SU-DHL-6 (cell line): ENCODE measurements around the gene CCNY.

Source experiments
- CTCF ChIP-seq: fragments of 200-600 bp; sonication (generic); IDR thresholded peaks from one replicate; pipeline ENCODE4 v1.5.1; 2017; ENCODE audit warnings: antibody characterized with exemption, mild to moderate bottlenecking, low read length, moderate library complexity; ENCODE audit not compliant: insufficient read depth, poor library complexity, severe bottlenecking
- EZH2phosphoT487 ChIP-seq: fragments of 200-600 bp; sonication (generic), shearing (Covaris generic); conservative IDR thresholded peaks from 2 replicates; pipeline ENCODE4 v1.6.1; 2018; ENCODE audit warnings: mild to moderate bottlenecking, antibody characterized with exemption, low read length, moderate library complexity, mixed read lengths

GRCh38 chr10:35327790-35328403 is 8.4 kb upstream of the CCNY start:
- TF ChIP-seq CTCF (no peak), EZH2phosphoT487 (no peak)
